ENCODE results near the gene INTS11. TPM values are rescaled to one million over a fixed set of nuclear protein-coding genes. Genes with fewer than 3 reads are reported as not detected.

INTS11 gene
- total and polyA plus RNA-seq, 2 of the 8 experiments (the other 6 are each of a cell fraction or from before 2014, with no cell fraction given) = 113 to 243 TPM

DNA sequence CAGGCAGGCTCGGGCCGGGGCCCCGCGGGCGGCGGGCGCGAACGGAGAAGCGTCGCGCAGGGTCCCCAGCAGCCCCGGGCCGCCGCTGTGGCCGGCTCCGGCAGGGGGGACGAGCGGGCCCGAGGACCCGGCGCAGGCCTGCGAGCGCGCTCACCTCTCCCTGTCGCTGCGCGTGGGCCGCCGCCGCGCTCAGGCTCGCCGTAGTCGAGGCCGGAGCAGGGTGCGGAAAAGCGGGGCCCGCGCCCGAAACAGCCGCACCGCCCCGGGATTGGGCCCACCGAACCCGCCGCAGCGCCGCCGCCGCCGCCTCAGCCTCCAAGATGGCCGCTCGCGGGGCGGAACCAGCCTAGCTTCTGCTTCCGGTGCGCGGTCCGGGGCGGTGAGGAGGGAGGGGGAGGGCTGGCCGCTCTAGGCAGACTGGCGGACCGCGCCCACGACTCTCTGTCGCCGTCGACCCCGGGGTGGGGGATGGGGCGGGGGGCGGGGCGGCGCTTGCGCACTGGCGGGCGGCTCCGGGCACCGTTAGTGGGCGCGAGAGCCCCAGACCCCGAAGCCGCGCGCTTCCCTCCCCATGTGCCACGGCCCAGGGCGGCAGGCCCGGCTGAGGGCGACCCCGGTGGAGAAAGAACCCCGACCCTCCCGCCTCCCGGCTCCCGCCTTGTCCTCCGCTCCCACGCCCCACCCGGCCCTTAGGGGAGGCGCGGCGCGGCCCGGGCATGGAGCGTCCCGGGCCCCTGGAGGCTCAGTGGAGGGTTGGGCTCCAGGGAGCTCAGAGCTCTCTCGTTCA is 50.8 kb downstream of the INTS11 start, which contains the start of gene UBE2J2 (continued):
- TF ChIP-seq, protein P1, sequence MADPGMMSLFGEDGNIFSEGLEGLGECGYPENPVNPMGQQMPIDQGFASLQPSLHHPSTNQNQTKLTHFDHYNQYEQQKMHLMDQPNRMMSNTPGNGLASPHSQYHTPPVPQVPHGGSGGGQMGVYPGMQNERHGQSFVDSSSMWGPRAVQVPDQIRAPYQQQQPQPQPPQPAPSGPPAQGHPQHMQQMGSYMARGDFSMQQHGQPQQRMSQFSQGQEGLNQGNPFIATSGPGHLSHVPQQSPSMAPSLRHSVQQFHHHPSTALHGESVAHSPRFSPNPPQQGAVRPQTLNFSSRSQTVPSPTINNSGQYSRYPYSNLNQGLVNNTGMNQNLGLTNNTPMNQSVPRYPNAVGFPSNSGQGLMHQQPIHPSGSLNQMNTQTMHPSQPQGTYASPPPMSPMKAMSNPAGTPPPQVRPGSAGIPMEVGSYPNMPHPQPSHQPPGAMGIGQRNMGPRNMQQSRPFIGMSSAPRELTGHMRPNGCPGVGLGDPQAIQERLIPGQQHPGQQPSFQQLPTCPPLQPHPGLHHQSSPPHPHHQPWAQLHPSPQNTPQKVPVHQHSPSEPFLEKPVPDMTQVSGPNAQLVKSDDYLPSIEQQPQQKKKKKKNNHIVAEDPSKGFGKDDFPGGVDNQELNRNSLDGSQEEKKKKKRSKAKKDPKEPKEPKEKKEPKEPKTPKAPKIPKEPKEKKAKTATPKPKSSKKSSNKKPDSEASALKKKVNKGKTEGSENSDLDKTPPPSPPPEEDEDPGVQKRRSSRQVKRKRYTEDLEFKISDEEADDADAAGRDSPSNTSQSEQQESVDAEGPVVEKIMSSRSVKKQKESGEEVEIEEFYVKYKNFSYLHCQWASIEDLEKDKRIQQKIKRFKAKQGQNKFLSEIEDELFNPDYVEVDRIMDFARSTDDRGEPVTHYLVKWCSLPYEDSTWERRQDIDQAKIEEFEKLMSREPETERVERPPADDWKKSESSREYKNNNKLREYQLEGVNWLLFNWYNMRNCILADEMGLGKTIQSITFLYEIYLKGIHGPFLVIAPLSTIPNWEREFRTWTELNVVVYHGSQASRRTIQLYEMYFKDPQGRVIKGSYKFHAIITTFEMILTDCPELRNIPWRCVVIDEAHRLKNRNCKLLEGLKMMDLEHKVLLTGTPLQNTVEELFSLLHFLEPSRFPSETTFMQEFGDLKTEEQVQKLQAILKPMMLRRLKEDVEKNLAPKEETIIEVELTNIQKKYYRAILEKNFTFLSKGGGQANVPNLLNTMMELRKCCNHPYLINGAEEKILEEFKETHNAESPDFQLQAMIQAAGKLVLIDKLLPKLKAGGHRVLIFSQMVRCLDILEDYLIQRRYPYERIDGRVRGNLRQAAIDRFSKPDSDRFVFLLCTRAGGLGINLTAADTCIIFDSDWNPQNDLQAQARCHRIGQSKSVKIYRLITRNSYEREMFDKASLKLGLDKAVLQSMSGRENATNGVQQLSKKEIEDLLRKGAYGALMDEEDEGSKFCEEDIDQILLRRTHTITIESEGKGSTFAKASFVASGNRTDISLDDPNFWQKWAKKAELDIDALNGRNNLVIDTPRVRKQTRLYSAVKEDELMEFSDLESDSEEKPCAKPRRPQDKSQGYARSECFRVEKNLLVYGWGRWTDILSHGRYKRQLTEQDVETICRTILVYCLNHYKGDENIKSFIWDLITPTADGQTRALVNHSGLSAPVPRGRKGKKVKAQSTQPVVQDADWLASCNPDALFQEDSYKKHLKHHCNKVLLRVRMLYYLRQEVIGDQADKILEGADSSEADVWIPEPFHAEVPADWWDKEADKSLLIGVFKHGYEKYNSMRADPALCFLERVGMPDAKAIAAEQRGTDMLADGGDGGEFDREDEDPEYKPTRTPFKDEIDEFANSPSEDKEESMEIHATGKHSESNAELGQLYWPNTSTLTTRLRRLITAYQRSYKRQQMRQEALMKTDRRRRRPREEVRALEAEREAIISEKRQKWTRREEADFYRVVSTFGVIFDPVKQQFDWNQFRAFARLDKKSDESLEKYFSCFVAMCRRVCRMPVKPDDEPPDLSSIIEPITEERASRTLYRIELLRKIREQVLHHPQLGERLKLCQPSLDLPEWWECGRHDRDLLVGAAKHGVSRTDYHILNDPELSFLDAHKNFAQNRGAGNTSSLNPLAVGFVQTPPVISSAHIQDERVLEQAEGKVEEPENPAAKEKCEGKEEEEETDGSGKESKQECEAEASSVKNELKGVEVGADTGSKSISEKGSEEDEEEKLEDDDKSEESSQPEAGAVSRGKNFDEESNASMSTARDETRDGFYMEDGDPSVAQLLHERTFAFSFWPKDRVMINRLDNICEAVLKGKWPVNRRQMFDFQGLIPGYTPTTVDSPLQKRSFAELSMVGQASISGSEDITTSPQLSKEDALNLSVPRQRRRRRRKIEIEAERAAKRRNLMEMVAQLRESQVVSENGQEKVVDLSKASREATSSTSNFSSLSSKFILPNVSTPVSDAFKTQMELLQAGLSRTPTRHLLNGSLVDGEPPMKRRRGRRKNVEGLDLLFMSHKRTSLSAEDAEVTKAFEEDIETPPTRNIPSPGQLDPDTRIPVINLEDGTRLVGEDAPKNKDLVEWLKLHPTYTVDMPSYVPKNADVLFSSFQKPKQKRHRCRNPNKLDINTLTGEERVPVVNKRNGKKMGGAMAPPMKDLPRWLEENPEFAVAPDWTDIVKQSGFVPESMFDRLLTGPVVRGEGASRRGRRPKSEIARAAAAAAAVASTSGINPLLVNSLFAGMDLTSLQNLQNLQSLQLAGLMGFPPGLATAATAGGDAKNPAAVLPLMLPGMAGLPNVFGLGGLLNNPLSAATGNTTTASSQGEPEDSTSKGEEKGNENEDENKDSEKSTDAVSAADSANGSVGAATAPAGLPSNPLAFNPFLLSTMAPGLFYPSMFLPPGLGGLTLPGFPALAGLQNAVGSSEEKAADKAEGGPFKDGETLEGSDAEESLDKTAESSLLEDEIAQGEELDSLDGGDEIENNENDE (IDR thresholded peaks at IDR 0.05; ENCODE audit: insufficient replicate concordance, low read length) = no peak
- TF ChIP-seq TBP (IDR thresholded peaks at IDR 0.05; ENCODE audit: low read depth, low read length) (peak; percentile 65; the same call in 1 of the 2 replicates), SUZ12 (IDR thresholded peaks at IDR 0.05; ENCODE audit: low read length) (no peak), RAD21 (IDR thresholded peaks at IDR 0.05 in 1 of 2, conservative IDR thresholded peaks at IDR 0.05 in 1 of 2; ENCODE audit: low read depth in 2 of 2, low read length in 2 of 2) (no peak), POLR2AphosphoS5 (IDR thresholded peaks at IDR 0.05; ENCODE audit: low read depth, low read length) (peak; percentile 74; the same call in 1 of the 2 replicates), FOSL1 (IDR thresholded peaks at IDR 0.05; ENCODE audit: insufficient read depth, low read depth, low read length) (no peak)
- TF ChIP-seq, protein P2, sequence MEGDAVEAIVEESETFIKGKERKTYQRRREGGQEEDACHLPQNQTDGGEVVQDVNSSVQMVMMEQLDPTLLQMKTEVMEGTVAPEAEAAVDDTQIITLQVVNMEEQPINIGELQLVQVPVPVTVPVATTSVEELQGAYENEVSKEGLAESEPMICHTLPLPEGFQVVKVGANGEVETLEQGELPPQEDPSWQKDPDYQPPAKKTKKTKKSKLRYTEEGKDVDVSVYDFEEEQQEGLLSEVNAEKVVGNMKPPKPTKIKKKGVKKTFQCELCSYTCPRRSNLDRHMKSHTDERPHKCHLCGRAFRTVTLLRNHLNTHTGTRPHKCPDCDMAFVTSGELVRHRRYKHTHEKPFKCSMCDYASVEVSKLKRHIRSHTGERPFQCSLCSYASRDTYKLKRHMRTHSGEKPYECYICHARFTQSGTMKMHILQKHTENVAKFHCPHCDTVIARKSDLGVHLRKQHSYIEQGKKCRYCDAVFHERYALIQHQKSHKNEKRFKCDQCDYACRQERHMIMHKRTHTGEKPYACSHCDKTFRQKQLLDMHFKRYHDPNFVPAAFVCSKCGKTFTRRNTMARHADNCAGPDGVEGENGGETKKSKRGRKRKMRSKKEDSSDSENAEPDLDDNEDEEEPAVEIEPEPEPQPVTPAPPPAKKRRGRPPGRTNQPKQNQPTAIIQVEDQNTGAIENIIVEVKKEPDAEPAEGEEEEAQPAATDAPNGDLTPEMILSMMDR (IDR thresholded peaks at IDR 0.05; ENCODE audit: control extremely low read depth in 1 of 3, insufficient read depth in 1 of 3, low read depth in 1 of 3, low read length in 3 of 3) = no peak

All from H1 (cell line).